Mesendoderm (in vitro differentiated cells): ENCODE measurements around the gene IP6K3.

Experiments
- DNase-seq: peaks from one replicate; pipeline ENCODE4 v3.0.0; 2013
- H2AK5ac ChIP-seq: 2 replicates; pipeline ENCODE4 v1.6.1; 2013; ENCODE audit warnings: low read length, inconsistent platforms
- H2BK120ac ChIP-seq: 2 replicates; pipeline ENCODE4 v1.6.1; 2013; ENCODE audit warnings: low read depth, mild to moderate bottlenecking, low read length, moderate library complexity, mixed read lengths
- H2BK15ac ChIP-seq: replicated peaks from 2 replicates; pipeline ENCODE4 v1.6.1; 2013; ENCODE audit warnings: low read depth, mild to moderate bottlenecking, moderate library complexity
- H2BK5ac ChIP-seq: 2 replicates; pipeline ENCODE4 v1.6.1; 2013; ENCODE audit warnings: low read length, inconsistent platforms
- H3K18ac ChIP-seq: 2 replicates; pipeline ENCODE4 v1.6.1; 2013; ENCODE audit warnings: mild to moderate bottlenecking, low read length, mixed read lengths
- H3K23ac ChIP-seq: one replicate; pipeline ENCODE4 v1.6.1; 2013; ENCODE audit warnings: low read length
- H3K27ac ChIP-seq: 2 replicates; pipeline ENCODE4 v1.5.1; 2013; ENCODE audit warnings: low read depth, mild to moderate bottlenecking, inconsistent platforms, low read length, moderate library complexity
- H3K27me3 ChIP-seq: 2 replicates; pipeline ENCODE4 v1.6.1; 2013; ENCODE audit warnings: low read length, control low read depth, mild to moderate bottlenecking, inconsistent platforms; ENCODE audit not compliant: insufficient read depth, poor library complexity
- H3K36me3 ChIP-seq: 2 replicates; pipeline ENCODE4 v1.6.1; 2013; ENCODE audit warnings: low read length, inconsistent platforms; ENCODE audit not compliant: control insufficient read depth, insufficient read depth
- H3K4ac ChIP-seq: one replicate; pipeline ENCODE4 v1.6.1; 2013; ENCODE audit warnings: low read depth, mild to moderate bottlenecking, low read length, moderate library complexity
- H3K4me1 ChIP-seq: 2 replicates; pipeline ENCODE4 v1.6.1; 2013; ENCODE audit warnings: low read depth, low read length, inconsistent platforms; ENCODE audit not compliant: control insufficient read depth
- H3K4me2 ChIP-seq: 2 replicates; pipeline ENCODE4 v1.6.1; 2013; ENCODE audit warnings: low read length
- H3K4me3 ChIP-seq: 2 replicates; pipeline ENCODE4 v1.5.1; 2013; ENCODE audit warnings: mild to moderate bottlenecking, low read length
- H3K56ac ChIP-seq: one replicate; pipeline ENCODE4 v1.6.1; 2013; ENCODE audit warnings: low read length
- H3K79me1 ChIP-seq: 2 replicates; pipeline ENCODE4 v1.6.1; 2013; ENCODE audit warnings: low read length, inconsistent platforms
- H3K79me2 ChIP-seq: 2 replicates; pipeline ENCODE4 v1.6.1; 2013; ENCODE audit warnings: mild to moderate bottlenecking, low read length; ENCODE audit not compliant: control insufficient read depth, insufficient read depth
- H3K9ac ChIP-seq: 2 replicates; pipeline ENCODE4 v1.6.1; 2013; ENCODE audit warnings: low read length, inconsistent platforms
- H4K5ac ChIP-seq: one replicate; pipeline ENCODE4 v1.6.1; 2013; ENCODE audit warnings: low read length
- H4K8ac ChIP-seq: one replicate; pipeline ENCODE4 v1.6.1; 2013; ENCODE audit warnings: low read depth, mild to moderate bottlenecking, control low read depth, low read length, moderate library complexity
- WGBS: extraction: QIAGEN DNeasy Blood & Tissue Kit; methylation state at CpG from one replicate; pipeline ENCODE4 v1.1.7; 2013; ENCODE audit warnings: low lambda C conversion rate, missing lambda C conversion rate; ENCODE audit not compliant: insufficient coverage; ENCODE audit errors: extremely low coverage; 5-methylcytosine and 5-hydroxymethylcytosine counted together

IP6K3 gene

DNA sequence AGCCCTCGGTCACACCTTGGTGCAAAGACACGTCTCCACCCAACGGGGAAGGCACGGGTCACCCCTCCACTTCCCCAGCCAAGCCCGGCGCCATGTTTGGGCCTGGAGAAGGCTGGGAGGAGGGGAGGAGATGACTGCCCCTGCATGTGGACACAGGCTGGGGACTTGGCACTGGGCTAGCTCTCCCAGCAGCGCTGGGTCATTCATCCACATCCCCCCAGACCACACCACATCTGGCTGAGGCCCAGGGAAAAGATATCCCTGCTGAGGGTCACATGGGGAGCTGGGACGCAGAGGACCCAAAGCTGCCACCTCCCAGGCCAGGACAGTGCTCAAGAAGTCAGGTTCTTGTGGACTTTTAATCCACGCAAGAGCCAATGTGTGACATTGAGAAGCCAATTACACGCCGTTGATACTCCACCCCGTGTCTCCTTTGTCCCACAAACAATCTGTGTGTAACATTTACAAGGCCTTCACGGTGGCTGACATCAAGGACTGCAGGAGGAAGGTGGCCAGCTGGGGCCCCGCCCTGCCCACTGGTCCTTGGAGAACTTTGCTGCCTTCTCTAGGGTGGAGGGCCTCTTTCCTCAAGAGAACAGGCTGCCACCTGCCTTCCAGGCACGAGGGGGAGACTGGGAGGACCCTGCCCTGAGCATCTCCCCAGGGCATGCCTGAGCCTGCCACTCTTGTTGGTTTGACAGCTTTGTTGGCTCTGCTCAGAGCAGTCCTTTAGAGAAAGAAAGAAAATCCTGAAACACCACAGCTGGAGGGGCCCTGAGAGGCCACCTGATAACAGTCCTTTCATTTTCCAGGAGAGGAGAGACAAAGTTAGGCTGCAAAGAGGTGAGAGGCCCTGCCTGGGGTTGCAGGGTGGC, 5.3 kb upstream of the IP6K3 start:
- H4K8ac ChIP-seq: no peak overlapping the region
- no peak overlapping the region for H3K23ac ChIP-seq
- H4K5ac ChIP-seq: no peak overlapping the region
- WGBS: no CpG with 5 or more reads among the region's 15 CpGs
- no peak overlapping the region for H3K27ac ChIP-seq
- H2AK5ac ChIP-seq: no peak overlapping the region
- H3K79me2 ChIP-seq: no peaks in the 10 kb centered on the region
- H2BK5ac ChIP-seq: no peak overlapping the region
- H3K4me1 ChIP-seq: no peaks in the 10 kb centered on the region
- H3K4ac ChIP-seq: no peak overlapping the region
- no peak overlapping the region for H2BK15ac ChIP-seq
- DNase-seq: no peak
- no peaks in the 10 kb centered on the region for H3K27me3 ChIP-seq
- no peak overlapping the region for H2BK120ac ChIP-seq
- H3K18ac ChIP-seq: no peak overlapping the region
- H3K4me2 ChIP-seq: no peak overlapping the region
- H3K36me3 ChIP-seq: no peaks in the 10 kb centered on the region
- H3K4me3 ChIP-seq: no peak overlapping the region
- no peaks in the 10 kb centered on the region for H3K79me1 ChIP-seq
- H3K56ac ChIP-seq: no peak overlapping the region
- no peak overlapping the region for H3K9ac ChIP-seq

DNA sequence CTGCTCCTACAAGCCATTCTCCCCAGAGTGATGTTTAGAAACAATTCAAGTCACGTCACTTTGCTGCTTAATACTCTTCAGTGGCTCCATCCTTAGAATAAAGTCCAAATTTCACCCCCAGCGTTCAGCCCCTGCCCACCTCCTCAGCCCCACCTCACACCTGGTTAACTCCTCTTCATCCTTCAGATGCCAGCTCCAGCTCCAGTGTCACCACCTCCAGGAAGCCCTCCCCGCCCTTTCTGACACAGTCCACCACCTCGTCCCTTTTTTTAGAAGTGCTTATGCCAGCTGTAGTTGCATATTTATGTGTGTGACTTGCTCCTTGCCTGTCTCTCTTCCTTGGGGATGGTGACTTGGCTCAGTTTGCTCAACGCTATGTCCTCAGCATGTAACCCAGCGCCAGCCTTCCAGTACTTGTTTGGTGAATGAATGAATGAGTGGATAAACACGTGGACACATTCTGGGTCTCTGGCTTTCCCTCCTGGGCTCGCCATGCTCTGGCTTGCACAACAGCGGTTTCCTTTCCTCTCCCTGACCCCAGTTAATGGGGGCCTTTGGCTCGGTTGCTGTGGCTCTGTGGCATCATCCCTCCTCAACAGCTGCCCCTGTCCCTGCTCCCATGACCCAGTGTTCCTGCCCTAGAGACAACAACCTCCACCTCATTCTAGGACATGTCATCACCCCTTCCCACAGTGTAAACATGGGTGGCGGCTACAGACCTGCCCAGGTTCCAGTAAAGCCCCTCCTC, 3.7 kb upstream of the IP6K3 start:
- Histone ChIP-seq H3K18ac (no peak overlapping the region), H3K23ac (no peak overlapping the region), H2BK120ac (no peak overlapping the region), H3K4me2 (no peak overlapping the region), H2BK5ac (no peak overlapping the region), H3K79me1 (no peaks in the 10 kb centered on the region), H4K8ac (no peak overlapping the region), H3K9ac (no peak overlapping the region), H3K4me1 (peaks cover 8% of the 10 kb centered on the region), H2AK5ac (no peak overlapping the region), H2BK15ac (no peak overlapping the region), H3K36me3 (no peaks in the 10 kb centered on the region), H3K27ac (no peak overlapping the region), H3K27me3 (no peaks in the 10 kb centered on the region), H3K4ac (no peak overlapping the region), H3K56ac (no peak overlapping the region), H3K4me3 (no peak overlapping the region), H4K5ac (no peak overlapping the region), H3K79me2 (no peaks in the 10 kb centered on the region)
- no peak for DNase-seq
- no CpG with 5 or more reads among the region's 11 CpGs for WGBS

DNA sequence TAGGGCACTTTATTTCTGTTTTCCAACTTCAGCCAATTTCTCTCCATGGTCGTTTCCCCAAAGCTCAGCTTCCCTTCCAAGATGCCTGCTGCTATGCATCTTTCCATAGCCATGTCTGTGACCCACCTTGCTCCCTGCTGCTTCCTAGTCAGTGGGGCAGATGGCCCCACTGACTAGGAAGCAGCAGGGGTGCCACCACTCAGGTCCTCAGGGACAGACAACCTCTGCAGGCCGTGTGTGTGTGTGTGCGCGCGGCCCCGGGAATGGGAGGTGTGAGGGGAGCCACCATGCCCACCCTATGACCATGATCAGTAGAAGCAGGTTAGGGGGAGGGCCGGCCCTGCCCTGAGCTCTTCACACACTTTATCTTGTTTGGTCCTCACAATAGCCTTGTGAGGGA, 2.7 kb upstream of the IP6K3 start:
- no peak overlapping the region for H2BK120ac ChIP-seq
- H3K18ac ChIP-seq: no peak overlapping the region
- H3K23ac ChIP-seq: no peak overlapping the region
- no peak overlapping the region for H4K8ac ChIP-seq
- H3K79me1 ChIP-seq: no peaks in the 10 kb centered on the region
- no peaks in the 10 kb centered on the region for H3K36me3 ChIP-seq
- WGBS: no CpG with 5 or more reads among the region's 7 CpGs
- DNase-seq: no peak
- H3K4me1 ChIP-seq: peaks cover 8% of the 10 kb centered on the region
- no peak overlapping the region for H2AK5ac ChIP-seq
- H3K79me2 ChIP-seq: no peaks in the 10 kb centered on the region
- no peak overlapping the region for H3K27ac ChIP-seq
- no peak overlapping the region for H3K4me3 ChIP-seq
- H4K5ac ChIP-seq: no peak overlapping the region
- no peak overlapping the region for H3K4ac ChIP-seq
- H3K9ac ChIP-seq: no peak overlapping the region
- no peak overlapping the region for H3K4me2 ChIP-seq
- H2BK5ac ChIP-seq: no peak overlapping the region
- no peaks in the 10 kb centered on the region for H3K27me3 ChIP-seq
- no peak overlapping the region for H2BK15ac ChIP-seq
- no peak overlapping the region for H3K56ac ChIP-seq

DNA sequence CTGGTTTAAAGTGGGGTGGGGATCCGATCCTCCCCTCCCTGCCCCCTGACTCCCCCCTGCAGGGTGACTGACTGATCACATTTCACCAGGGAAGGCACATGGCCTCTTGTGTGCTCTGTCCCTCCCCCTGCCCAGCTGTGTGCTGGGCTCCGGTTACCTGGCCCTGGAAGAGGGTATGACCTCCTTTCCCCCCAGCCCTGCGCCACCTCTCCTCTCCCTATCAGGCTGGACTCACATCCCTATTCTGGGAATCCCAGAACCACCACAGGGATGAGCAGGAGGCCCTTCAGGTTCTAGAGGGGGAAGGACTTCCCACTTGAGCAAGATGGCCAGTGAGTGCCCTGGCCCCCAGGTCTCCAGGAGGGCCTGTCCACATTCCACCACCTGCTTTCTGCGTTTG, 2.1 kb upstream of the IP6K3 start:
- Histone ChIP-seq H3K4me2 (no peak overlapping the region), H3K4me1 (peaks cover 8% of the 10 kb centered on the region)
- WGBS: no CpG with 5 or more reads among the region's 4 CpGs

DNA sequence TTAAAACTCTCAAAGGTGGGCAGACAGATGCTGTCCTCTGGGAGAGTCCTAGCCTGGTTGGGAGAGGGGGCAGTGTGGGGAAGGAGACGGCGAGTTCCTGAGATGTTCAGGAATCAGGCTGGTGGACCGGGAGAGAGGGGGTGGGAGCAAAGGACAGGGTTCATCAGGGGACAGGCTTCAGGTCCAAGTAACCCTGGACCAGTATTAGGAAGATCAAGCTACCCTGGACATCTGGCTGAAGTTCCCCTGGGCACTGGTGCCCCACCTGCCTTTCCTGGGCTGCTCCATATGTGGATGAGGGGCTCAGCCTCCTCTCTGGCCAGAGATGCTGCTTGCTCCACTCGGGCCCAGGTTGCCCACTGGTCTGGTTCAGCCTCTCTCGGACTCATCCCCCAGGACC, 1.1 kb upstream of the IP6K3 start:
- H2AK5ac ChIP-seq: no peak overlapping the region
- no peak overlapping the region for H2BK120ac ChIP-seq
- H4K5ac ChIP-seq: no peak overlapping the region
- H3K9ac ChIP-seq: no peak overlapping the region
- H3K27ac ChIP-seq: no peak overlapping the region
- H3K79me1 ChIP-seq: no peaks in the 10 kb centered on the region
- H3K79me2 ChIP-seq: no peaks in the 10 kb centered on the region
- WGBS: no CpG with 5 or more reads among the region's 5 CpGs
- no peak overlapping the region for H3K18ac ChIP-seq
- no peaks in the 10 kb centered on the region for H3K36me3 ChIP-seq
- H2BK15ac ChIP-seq: no peak overlapping the region
- no peak overlapping the region for H3K4me2 ChIP-seq
- H3K56ac ChIP-seq: no peak overlapping the region
- H2BK5ac ChIP-seq: no peak overlapping the region
- peaks cover 8% of the 10 kb centered on the region for H3K4me1 ChIP-seq
- no peak overlapping the region for H4K8ac ChIP-seq
- H3K27me3 ChIP-seq: no peaks in the 10 kb centered on the region
- H3K4me3 ChIP-seq: no peak overlapping the region
- H3K23ac ChIP-seq: no peak overlapping the region
- no peak overlapping the region for H3K4ac ChIP-seq
- DNase-seq: no peak

More for the DNA sequence above, 2.1 kb upstream of the IP6K3 start:
- no peak for DNase-seq
- no peak overlapping the region for H2BK15ac ChIP-seq
- no peaks in the 10 kb centered on the region for H3K27me3 ChIP-seq
- H3K18ac ChIP-seq: no peak overlapping the region
- no peak overlapping the region for H4K8ac ChIP-seq
- no peak overlapping the region for H3K23ac ChIP-seq
- H3K9ac ChIP-seq: no peak overlapping the region
- H4K5ac ChIP-seq: no peak overlapping the region
- H2BK5ac ChIP-seq: no peak overlapping the region
- no peak overlapping the region for H3K27ac ChIP-seq
- no peak overlapping the region for H2AK5ac ChIP-seq
- H3K36me3 ChIP-seq: no peaks in the 10 kb centered on the region
- H3K79me2 ChIP-seq: no peaks in the 10 kb centered on the region
- no peak overlapping the region for H3K4me3 ChIP-seq
- H3K4ac ChIP-seq: no peak overlapping the region
- no peak overlapping the region for H3K56ac ChIP-seq
- H2BK120ac ChIP-seq: no peak overlapping the region
- no peaks in the 10 kb centered on the region for H3K79me1 ChIP-seq
